Ammon's horn (tissue), 1 donor: Measurements from ENCODE around the gene IL15RA.
"Not testable (repeated sequence)": the region's sequence is repeated elsewhere in the genome, so short reads cannot be mapped to it uniquely, and the experiment has no call there.

ENCODE experiments used
- DNase-seq: peaks from one replicate; pipeline ENCODE4 v3.0.0-alpha.2; 2016; ENCODE audit warnings: low spot score

Gene IL15RA

GRCh38 chr10:5924889-5925288 lies 52.5 kb downstream of the IL15RA start:
- DNase-seq = no peak

GRCh38 chr10:5921746-5922145 lies 55.6 kb downstream of the IL15RA start:
- DNase-seq = no peak

GRCh38 chr10:5919568-5919967 lies 57.8 kb downstream of the IL15RA start:
- no peak for DNase-seq

- no peak for DNase-seq
These were observed 58.6 kb downstream of the IL15RA start for GRCh38 chr10:5918763-5919162.

- DNase-seq = no peak
These were observed 60.0 kb downstream of the IL15RA start for GRCh38 chr10:5917305-5917704.

- DNase-seq = no peak
These were observed 61.9 kb downstream of the IL15RA start for GRCh38 chr10:5915451-5915850.

- no peak for DNase-seq
These were observed 63.6 kb downstream of the IL15RA start for GRCh38 chr10:5913736-5914135.

- DNase-seq = no peak
These were observed 65.7 kb downstream of the IL15RA start for GRCh38 chr10:5911670-5912069.

- no peak for DNase-seq
These were observed 66.8 kb downstream of the IL15RA start for GRCh38 chr10:5910323-5911100.

- DNase-seq = not testable (repeated sequence)
These were observed 68.7 kb downstream of the IL15RA start for GRCh38 chr10:5908676-5909075.

- no peak for DNase-seq
These were observed 70.7 kb downstream of the IL15RA start for GRCh38 chr10:5906651-5907050.

- DNase-seq = no peak
These were observed 71.4 kb downstream of the IL15RA start for GRCh38 chr10:5905854-5906507.

GRCh38 chr10:5904227-5904626 lies 73.1 kb downstream of the IL15RA start:
- DNase-seq = no peak

GRCh38 chr10:5903563-5903962 lies 73.8 kb downstream of the IL15RA start:
- no peak for DNase-seq

- DNase-seq = no peak
These were observed 74.7 kb downstream of the IL15RA start for GRCh38 chr10:5902511-5903274.
